ENCODE results near the gene ZSWIM5. TPM values are rescaled to one million over a fixed set of nuclear protein-coding genes. Genes with fewer than 3 reads are reported as not detected.

ZSWIM5 gene
- total and polyA plus RNA-seq, 9 of the 15 experiments (the other 6 are each of a cell fraction or from before 2014, with no cell fraction given): under 0.01 to 0.07 (median 0.03) TPM; not detected in 3

- 0 out of 2 replicates have a peak, but pooled peaks have one; percentile 15 for TF ChIP-seq ZBTB17 (CRISPR knock-in tag; IDR thresholded peaks at IDR 0.05)
- no peak for TF ChIP-seq MCM7 (IDR thresholded peaks at IDR 0.05)
- no peak for TF ChIP-seq E2F1 (CRISPR knock-in tag; IDR thresholded peaks at IDR 0.05)
- no peak for TF ChIP-seq ILK (tag; IDR thresholded peaks at IDR 0.05; ENCODE audit: borderline replicate concordance, low read depth)
- TF ChIP-seq ZNF583 (CRISPR knock-in tag; IDR thresholded peaks at IDR 0.05): 0 out of 2 replicates have a peak, but pooled peaks have one; percentile 38
- 0 out of 2 replicates have a peak, but pooled peaks have one; percentile 47 for TF ChIP-seq ERF (CRISPR knock-in tag; IDR thresholded peaks at IDR 0.05)
- no peak for TF ChIP-seq ZNF830 (CRISPR knock-in tag; IDR thresholded peaks at IDR 0.05)
- TF ChIP-seq ZFX (CRISPR knock-in tag; IDR thresholded peaks at IDR 0.05): peak; percentile 28; the same call in 1 of the 2 replicates
- TF ChIP-seq E2F6 (IDR thresholded peaks at IDR 0.05; ENCODE audit: borderline replicate concordance in 1 of 2, extremely low read depth in 1 of 2, insufficient read depth in 1 of 2, insufficient read length in 1 of 2, low read depth in 1 of 2, low read length in 1 of 2, poor library complexity in 1 of 2, severe bottlenecking in 1 of 2): peak; percentile 90 to 92
- peak; percentile 48 to 76; a peak in 1 of 4 replicates for TF ChIP-seq UBTF (IDR thresholded peaks at IDR 0.05; ENCODE audit: borderline replicate concordance in 1 of 2, low read depth in 2 of 2, low read length in 2 of 2)
- TF ChIP-seq SIN3B (IDR thresholded peaks at IDR 0.05; ENCODE audit: low read depth): peak; percentile 45; the same call in 1 of the 2 replicates
- TF ChIP-seq MAFG (tag; conservative IDR thresholded peaks at IDR 0.05): no peak
- TF ChIP-seq RBM25 (IDR thresholded peaks at IDR 0.05; ENCODE audit: low read depth, low read length, severe bottlenecking): no peak
- 0 out of 2 replicates have a peak, but pooled peaks have one; percentile 20 for TF ChIP-seq GABPB1 (CRISPR knock-in tag; IDR thresholded peaks at IDR 0.05)
- peak; percentile 50 for TF ChIP-seq RBFOX2 (IDR thresholded peaks at IDR 0.05; ENCODE audit: low read depth, low read length)
- TF ChIP-seq SMARCC2 (IDR thresholded peaks at IDR 0.05; ENCODE audit: low read depth): no peak
- TF ChIP-seq MAZ (CRISPR knock-in tag; conservative IDR thresholded peaks at IDR 0.05 in 1 of 2, IDR thresholded peaks at IDR 0.05 in 1 of 2): peak; percentile 32 to 37; a peak in 1 of 4 replicates
- no peak for TF ChIP-seq ZEB2 (IDR thresholded peaks at IDR 0.05)
- TF ChIP-seq ID3 (CRISPR knock-in tag; IDR thresholded peaks at IDR 0.05): no peak
- TF ChIP-seq ID3 (tag; IDR thresholded peaks at IDR 0.05): 0 out of 2 replicates have a peak, but pooled peaks have one; percentile 24
- peak; percentile 63 to 72 for TF ChIP-seq NRF1 (conservative IDR thresholded peaks at IDR 0.05 in 1 of 2, IDR thresholded peaks at IDR 0.05 in 1 of 2)
- no peak for TF ChIP-seq SOX6 (IDR thresholded peaks at IDR 0.05)
- no peak for TF ChIP-seq EP400 (IDR thresholded peaks at IDR 0.05)
Observed at GRCh38 chr1:45205910-45206721, at the start of gene ZSWIM5 (continued).
